Mesendoderm (in vitro differentiated cells): ENCODE results near the gene CRPPA.
A peak's percentile ranks its signal among the peaks of the same experiment; 100 is the strongest.

Source experiments
- DNase-seq: peaks from one replicate; pipeline ENCODE4 v3.0.0; 2013
- H2AK5ac ChIP-seq: 2 replicates; pipeline ENCODE4 v1.6.1; 2013; ENCODE audit warnings: low read length, inconsistent platforms
- H2BK120ac ChIP-seq: 2 replicates; pipeline ENCODE4 v1.6.1; 2013; ENCODE audit warnings: low read depth, mild to moderate bottlenecking, low read length, moderate library complexity, mixed read lengths
- H2BK15ac ChIP-seq: replicated peaks from 2 replicates; pipeline ENCODE4 v1.6.1; 2013; ENCODE audit warnings: low read depth, mild to moderate bottlenecking, moderate library complexity
- H2BK5ac ChIP-seq: 2 replicates; pipeline ENCODE4 v1.6.1; 2013; ENCODE audit warnings: low read length, inconsistent platforms
- H3K18ac ChIP-seq: 2 replicates; pipeline ENCODE4 v1.6.1; 2013; ENCODE audit warnings: mild to moderate bottlenecking, low read length, mixed read lengths
- H3K23ac ChIP-seq: one replicate; pipeline ENCODE4 v1.6.1; 2013; ENCODE audit warnings: low read length
- H3K27ac ChIP-seq: 2 replicates; pipeline ENCODE4 v1.5.1; 2013; ENCODE audit warnings: low read depth, mild to moderate bottlenecking, inconsistent platforms, low read length, moderate library complexity
- H3K27me3 ChIP-seq: 2 replicates; pipeline ENCODE4 v1.6.1; 2013; ENCODE audit warnings: low read length, control low read depth, mild to moderate bottlenecking, inconsistent platforms; ENCODE audit not compliant: insufficient read depth, poor library complexity
- H3K36me3 ChIP-seq: 2 replicates; pipeline ENCODE4 v1.6.1; 2013; ENCODE audit warnings: low read length, inconsistent platforms; ENCODE audit not compliant: control insufficient read depth, insufficient read depth
- H3K4ac ChIP-seq: one replicate; pipeline ENCODE4 v1.6.1; 2013; ENCODE audit warnings: low read depth, mild to moderate bottlenecking, low read length, moderate library complexity
- H3K4me1 ChIP-seq: 2 replicates; pipeline ENCODE4 v1.6.1; 2013; ENCODE audit warnings: low read depth, low read length, inconsistent platforms; ENCODE audit not compliant: control insufficient read depth
- H3K4me2 ChIP-seq: 2 replicates; pipeline ENCODE4 v1.6.1; 2013; ENCODE audit warnings: low read length
- H3K4me3 ChIP-seq: 2 replicates; pipeline ENCODE4 v1.5.1; 2013; ENCODE audit warnings: mild to moderate bottlenecking, low read length
- H3K56ac ChIP-seq: one replicate; pipeline ENCODE4 v1.6.1; 2013; ENCODE audit warnings: low read length
- H3K79me1 ChIP-seq: 2 replicates; pipeline ENCODE4 v1.6.1; 2013; ENCODE audit warnings: low read length, inconsistent platforms
- H3K79me2 ChIP-seq: 2 replicates; pipeline ENCODE4 v1.6.1; 2013; ENCODE audit warnings: mild to moderate bottlenecking, low read length; ENCODE audit not compliant: control insufficient read depth, insufficient read depth
- H3K9ac ChIP-seq: 2 replicates; pipeline ENCODE4 v1.6.1; 2013; ENCODE audit warnings: low read length, inconsistent platforms
- H4K5ac ChIP-seq: one replicate; pipeline ENCODE4 v1.6.1; 2013; ENCODE audit warnings: low read length
- H4K8ac ChIP-seq: one replicate; pipeline ENCODE4 v1.6.1; 2013; ENCODE audit warnings: low read depth, mild to moderate bottlenecking, control low read depth, low read length, moderate library complexity
- WGBS: extraction: QIAGEN DNeasy Blood & Tissue Kit; methylation state at CpG from one replicate; pipeline ENCODE4 v1.1.7; 2013; ENCODE audit warnings: low lambda C conversion rate, missing lambda C conversion rate; ENCODE audit not compliant: insufficient coverage; ENCODE audit errors: extremely low coverage; 5-methylcytosine and 5-hydroxymethylcytosine counted together

The CRPPA gene

DNA sequence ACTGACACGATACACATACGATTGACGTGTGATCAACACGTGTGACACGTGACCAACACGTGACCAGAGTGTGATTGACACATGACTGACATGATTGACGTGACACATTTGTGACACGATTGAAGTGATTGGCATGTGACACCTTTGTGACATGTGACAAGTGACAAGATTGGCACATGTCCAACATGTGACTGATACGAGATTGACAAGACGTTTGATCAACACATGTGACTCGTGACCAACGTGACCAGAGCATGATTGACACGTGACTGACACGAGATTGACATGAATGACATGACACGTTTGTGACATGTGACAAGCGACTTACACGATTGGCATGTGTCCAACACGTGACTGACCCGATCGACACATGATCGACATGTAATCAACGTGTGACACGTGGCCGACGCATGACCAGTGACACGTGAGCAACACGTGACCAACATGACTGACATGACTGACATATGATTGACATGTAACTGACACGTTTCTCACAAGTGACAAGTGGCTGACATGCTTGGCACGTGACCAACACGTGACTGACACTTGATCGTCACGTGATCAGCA lies 22.0 kb downstream of the CRPPA start:
- H2BK120ac ChIP-seq = no peak overlapping the region
- no peak overlapping the region for H2BK15ac ChIP-seq
- no peak overlapping the region for H4K8ac ChIP-seq
- no peaks in the 10 kb centered on the region for H3K79me2 ChIP-seq
- DNase-seq = peak; percentile 6
- no peaks in the 10 kb centered on the region for H3K27me3 ChIP-seq
- H3K4ac ChIP-seq = no peak overlapping the region
- no peak overlapping the region for H3K18ac ChIP-seq
- H3K36me3 ChIP-seq = peaks cover 3% of the 10 kb centered on the region
- H2BK5ac ChIP-seq = no peak overlapping the region
- H2AK5ac ChIP-seq = no peak overlapping the region
- WGBS = no CpG with 5 or more reads among the region's 32 CpGs
- no peak overlapping the region for H3K9ac ChIP-seq
- H4K5ac ChIP-seq = no peak overlapping the region
- H3K4me2 ChIP-seq = no peak overlapping the region
- H3K23ac ChIP-seq = no peak overlapping the region
- no peak overlapping the region for H3K56ac ChIP-seq
- no peaks in the 10 kb centered on the region for H3K79me1 ChIP-seq
- H3K27ac ChIP-seq = no peak overlapping the region
- no peaks in the 10 kb centered on the region for H3K4me1 ChIP-seq
- H3K4me3 ChIP-seq = peak overlapping the region; percentile 11

DNA sequence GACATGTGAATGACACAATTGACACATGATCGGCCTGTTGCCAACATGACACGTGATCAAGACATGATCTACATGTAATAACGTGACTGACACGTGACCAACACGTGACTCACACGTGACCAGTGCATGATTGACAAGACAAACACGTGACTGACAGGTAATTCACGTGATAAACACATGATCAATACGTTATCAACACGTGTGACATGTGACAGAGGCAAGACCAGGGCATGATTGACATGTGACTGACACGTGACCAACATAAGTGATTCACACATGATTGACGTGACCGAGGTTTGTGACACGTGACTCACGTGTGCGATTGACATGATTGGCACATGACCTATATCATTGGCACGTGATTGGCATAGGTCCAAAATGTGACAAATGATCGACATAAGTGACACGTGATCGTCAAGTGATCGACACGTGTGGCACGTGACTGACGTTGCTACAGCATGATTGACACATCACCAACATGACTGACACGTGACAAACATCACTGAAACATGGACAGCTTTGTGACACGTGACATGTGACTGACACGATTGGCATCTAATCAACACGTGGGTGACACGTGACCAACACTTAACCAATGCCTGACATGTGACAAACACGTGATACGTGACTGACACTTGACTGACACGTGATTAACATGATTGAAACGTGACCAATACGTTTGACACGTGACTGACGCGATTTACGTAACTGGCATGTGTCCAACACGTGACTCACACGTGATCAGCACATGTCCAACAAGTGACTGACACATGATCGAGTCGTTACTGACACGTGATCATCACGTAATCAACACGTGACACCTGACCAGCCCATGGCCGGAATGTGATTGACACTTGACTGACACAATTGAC lies 23.0 kb downstream of the CRPPA start:
- no peak overlapping the region for H2BK5ac ChIP-seq
- H3K23ac ChIP-seq = no peak overlapping the region
- no peak overlapping the region for H3K9ac ChIP-seq
- no peak for DNase-seq
- no peak overlapping the region for H3K4ac ChIP-seq
- WGBS = no CpG with 5 or more reads among the region's 46 CpGs
- no peaks in the 10 kb centered on the region for H3K79me2 ChIP-seq
- H2BK120ac ChIP-seq = no peak overlapping the region
- no peak overlapping the region for H3K18ac ChIP-seq
- no peak overlapping the region for H3K56ac ChIP-seq
- H3K27ac ChIP-seq = no peak overlapping the region
- H3K4me2 ChIP-seq = no peak overlapping the region
- no peak overlapping the region for H4K8ac ChIP-seq
- no peak overlapping the region for H2AK5ac ChIP-seq
- H3K36me3 ChIP-seq = peaks cover 3% of the 10 kb centered on the region
- H3K4me1 ChIP-seq = no peaks in the 10 kb centered on the region
- H2BK15ac ChIP-seq = no peak overlapping the region
- peak overlapping the region; percentile 5 for H3K4me3 ChIP-seq
- no peak overlapping the region for H4K5ac ChIP-seq
- no peaks in the 10 kb centered on the region for H3K79me1 ChIP-seq
- no peaks in the 10 kb centered on the region for H3K27me3 ChIP-seq

GRCh38 chr7:16397501-16398145 lies 23.7 kb downstream of the CRPPA start:
- Histone ChIP-seq H3K79me2 (no peaks in the 10 kb centered on the region), H3K79me1 (no peaks in the 10 kb centered on the region), H3K18ac (no peak overlapping the region), H2BK5ac (no peak overlapping the region), H2BK120ac (no peak overlapping the region), H2AK5ac (no peak overlapping the region), H3K4ac (no peak overlapping the region), H4K8ac (no peak overlapping the region), H3K4me3 (peak overlapping the region; percentile 5), H3K4me2 (no peak overlapping the region), H3K27me3 (no peaks in the 10 kb centered on the region), H3K27ac (no peak overlapping the region), H3K56ac (no peak overlapping the region), H2BK15ac (no peak overlapping the region), H3K36me3 (peaks cover 3% of the 10 kb centered on the region), H3K4me1 (no peaks in the 10 kb centered on the region), H3K23ac (no peak overlapping the region), H3K9ac (no peak overlapping the region), H4K5ac (no peak overlapping the region)
- no CpG with 5 or more reads among the region's 33 CpGs for WGBS
- peak; percentile 17 for DNase-seq

DNA sequence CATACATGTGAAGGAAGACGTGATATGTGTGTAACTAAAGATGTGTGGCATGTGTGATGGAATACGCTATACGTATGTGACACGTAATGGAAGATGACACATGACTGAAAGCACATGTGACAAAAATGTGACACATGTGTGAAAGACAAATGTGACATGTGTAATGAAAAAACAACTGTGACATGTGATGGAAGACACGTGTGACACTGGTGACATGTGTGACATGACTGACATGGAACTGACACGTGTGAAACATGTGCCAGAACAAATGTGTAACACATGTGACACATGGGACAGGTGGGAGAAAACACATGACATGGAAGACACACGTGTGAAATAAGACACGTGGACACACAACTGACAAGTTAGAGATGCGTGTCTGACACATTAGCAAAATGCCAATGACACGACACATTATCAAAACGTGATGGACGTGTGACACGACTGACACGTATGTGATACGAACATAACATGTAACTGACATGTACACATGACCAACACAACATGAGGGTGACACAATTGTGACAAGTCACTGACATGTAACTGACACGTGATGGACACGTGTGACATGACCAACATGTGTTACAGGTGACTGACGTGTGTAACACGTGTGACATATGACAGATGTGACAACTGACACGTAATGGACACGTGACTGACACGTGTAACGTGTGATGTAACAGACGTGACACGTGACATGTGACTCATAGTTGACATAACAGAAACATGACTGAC lies 24.4 kb downstream of the CRPPA start:
- no peak overlapping the region for H2BK5ac ChIP-seq
- 100% methylated on average over 1 of the region's 25 CpGs for WGBS
- no peaks in the 10 kb centered on the region for H3K27me3 ChIP-seq
- no peak overlapping the region for H4K5ac ChIP-seq
- no peak overlapping the region for H3K56ac ChIP-seq
- H3K9ac ChIP-seq = no peak overlapping the region
- no peak for DNase-seq
- H3K4me1 ChIP-seq = no peaks in the 10 kb centered on the region
- peaks cover 3% of the 10 kb centered on the region for H3K36me3 ChIP-seq
- no peak overlapping the region for H4K8ac ChIP-seq
- no peak overlapping the region for H3K27ac ChIP-seq
- H3K23ac ChIP-seq = no peak overlapping the region
- no peak overlapping the region for H2AK5ac ChIP-seq
- H3K18ac ChIP-seq = no peak overlapping the region
- no peaks in the 10 kb centered on the region for H3K79me1 ChIP-seq
- no peaks in the 10 kb centered on the region for H3K79me2 ChIP-seq
- H2BK120ac ChIP-seq = no peak overlapping the region
- H3K4ac ChIP-seq = no peak overlapping the region
- H2BK15ac ChIP-seq = no peak overlapping the region
- no peak overlapping the region for H3K4me2 ChIP-seq
- peak overlapping the region; percentile 2 for H3K4me3 ChIP-seq

DNA sequence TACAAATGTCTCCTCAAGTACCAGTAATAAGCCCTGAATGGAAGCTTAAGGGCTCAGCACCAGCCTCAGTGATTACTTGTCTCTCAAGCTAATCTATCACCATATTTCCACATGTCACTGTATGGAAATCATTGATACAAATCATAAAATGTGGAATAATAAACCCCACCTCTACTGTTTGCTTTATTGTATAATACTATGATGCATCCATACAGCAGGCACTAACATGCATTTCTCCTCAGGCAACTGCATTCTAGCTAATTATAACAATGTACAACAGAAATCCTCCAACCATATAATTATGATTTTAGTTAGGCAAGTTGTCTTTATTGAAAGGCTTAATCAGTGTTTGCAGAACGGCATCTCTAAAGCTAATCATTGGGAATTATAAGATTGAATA lies 26.2 kb downstream of the CRPPA start:
- Histone ChIP-seq H3K23ac (no peak overlapping the region), H3K18ac (no peak overlapping the region), H2BK15ac (no peak overlapping the region), H2AK5ac (no peak overlapping the region), H4K8ac (no peak overlapping the region), H3K4me3 (no peak overlapping the region), H3K36me3 (peaks cover 3% of the 10 kb centered on the region), H3K4me2 (no peak overlapping the region), H3K4me1 (no peaks in the 10 kb centered on the region), H3K9ac (no peak overlapping the region), H3K27me3 (no peaks in the 10 kb centered on the region), H2BK120ac (no peak overlapping the region), H3K4ac (no peak overlapping the region), H3K79me1 (no peaks in the 10 kb centered on the region), H3K79me2 (no peaks in the 10 kb centered on the region), H4K5ac (no peak overlapping the region), H2BK5ac (no peak overlapping the region), H3K27ac (no peak overlapping the region), H3K56ac (no peak overlapping the region)
- DNase-seq = no peak
- no CpG with 5 or more reads among the region's 1 CpG for WGBS
